Body of pancreas (tissue), 4 donors: Measurements from ENCODE around the gene WWOX.

Experiments
- CTCF ChIP-seq, 7 experiments: fragments of 450-650 bp in 4 of 7; fragments of 200-600 bp in 3 of 7; sonication (generic) in 3 of 7; IDR thresholded peaks; one replicate each; pipeline ENCODE4 v1.5.1; 2016 to 2019; ENCODE audit warnings: antibody characterized with exemption in 7 of 7
- POLR2A ChIP-seq, 3 donors: fragments of 450-650 bp; IDR thresholded peaks; one replicate each; pipeline ENCODE4 v1.6.1; 2016; ENCODE audit warnings: antibody characterized with exemption in 3 of 3, mild to moderate bottlenecking in 2 of 3

GRCh38 chr16:78439646-78440045 lies 340.2 kb downstream of the WWOX start:
- TF ChIP-seq POLR2A (IDR thresholded peaks at IDR 0.05) (no peak), CTCF (IDR thresholded peaks at IDR 0.05) (no peak)
